MM.1S (cell line): Measurements from ENCODE around the gene CBLB.

Source experiments
- DNase-seq: peaks from one replicate; pipeline ENCODE4 v3.0.0-alpha.2; 2015
- H2AFZ ChIP-seq: fragments of 300-600 bp; sonication (generic); 2 replicates; pipeline ENCODE4 v1.6.0; 2016; ENCODE audit warnings: antibody characterized with exemption, low read length
- H3F3A ChIP-seq: fragments of 300-600 bp; sonication (generic); 2 replicates; pipeline ENCODE4 v1.6.1; 2016; ENCODE audit warnings: mild to moderate bottlenecking, antibody characterized with exemption, low read length, moderate library complexity, mixed read lengths; ENCODE audit not compliant: insufficient read depth
- H3K27ac ChIP-seq: fragments of 300-600 bp; sonication (generic); 2 replicates; pipeline ENCODE4 v1.5.1; 2016; ENCODE audit warnings: mild to moderate bottlenecking, low read length
- H3K27me3 ChIP-seq: fragments of 300-600 bp; sonication (generic); replicated peaks from 2 replicates; pipeline ENCODE4 v1.6.0; 2016; ENCODE audit warnings: low read length; ENCODE audit not compliant: insufficient read depth
- H3K36me3 ChIP-seq: fragments of 300-600 bp; sonication (generic); replicated peaks from 2 replicates; pipeline ENCODE4 v1.6.1; 2016; ENCODE audit warnings: mild to moderate bottlenecking, low read length, mixed read lengths; ENCODE audit not compliant: insufficient read depth
- H3K4me1 ChIP-seq: fragments of 300-600 bp; sonication (generic); 2 replicates; pipeline ENCODE4 v1.6.1; 2016; ENCODE audit warnings: low read length, mixed read lengths
- H3K4me2 ChIP-seq: fragments of 300-600 bp; sonication (generic); 2 replicates; pipeline ENCODE4 v1.6.0; 2016; ENCODE audit warnings: low read depth, low read length
- H3K4me3 ChIP-seq: fragments of 300-600 bp; sonication (generic); 2 replicates; pipeline ENCODE4 v1.5.1; 2016; ENCODE audit warnings: low read length, mixed read lengths
- H3K79me2 ChIP-seq: fragments of 300-600 bp; sonication (generic); 2 replicates; pipeline ENCODE4 v1.6.1; 2016; ENCODE audit warnings: mixed run types, low read length, mixed read lengths
- H3K9ac ChIP-seq: fragments of 300-600 bp; sonication (generic); 2 replicates; pipeline ENCODE4 v1.6.1; 2016; ENCODE audit warnings: low read length, mixed read lengths
- H3K9me2 ChIP-seq: fragments of 300-600 bp; sonication (generic); replicated peaks from 2 replicates; pipeline ENCODE4 v1.6.1; 2016; ENCODE audit warnings: mild to moderate bottlenecking, low read length, mixed read lengths; ENCODE audit not compliant: insufficient read depth
- H3K9me3 ChIP-seq: fragments of 300-600 bp; sonication (generic); replicated peaks from 2 replicates; pipeline ENCODE4 v1.6.1; 2016; ENCODE audit warnings: mild to moderate bottlenecking, low read length, mixed read lengths; ENCODE audit not compliant: insufficient read depth
- H4K20me1 ChIP-seq: fragments of 300-600 bp; sonication (generic); 2 replicates; pipeline ENCODE4 v1.6.1; 2016; ENCODE audit warnings: mild to moderate bottlenecking, low read length, moderate library complexity, mixed read lengths; ENCODE audit not compliant: insufficient read depth
- CTCF ChIP-seq: fragments of 300-600 bp; sonication (generic); IDR thresholded peaks from 2 replicates; pipeline ENCODE4 v1.5.1; 2016; ENCODE audit warnings: antibody characterized with exemption, low read length, mixed read lengths
- EZH2 ChIP-seq: fragments of 300-600 bp; sonication (generic); optimal IDR thresholded peaks from 2 replicates; pipeline ENCODE3; 2017; ENCODE audit warnings: low read depth, mild to moderate bottlenecking, antibody characterized with exemption, low read length, mixed read lengths
- EZH2phosphoT487 ChIP-seq: fragments of 300-600 bp; sonication (generic); IDR thresholded peaks from 2 replicates; pipeline ENCODE4 v1.6.1; 2018; ENCODE audit warnings: antibody characterized with exemption, low read length

Gene CBLB

GRCh38 chr3:105744202-105744601 is 124.6 kb downstream of the CBLB start:
- H3K79me2 ChIP-seq = no peaks in the 10 kb centered on the region
- no peak overlapping the region for H2AFZ ChIP-seq
- H3F3A ChIP-seq = no peaks in the 10 kb centered on the region
- H3K4me3 ChIP-seq = no peak overlapping the region
- H3K27ac ChIP-seq = no peak overlapping the region
- H3K36me3 ChIP-seq = no peaks in the 10 kb centered on the region
- no peak for DNase-seq
- no peaks in the 10 kb centered on the region for H3K9me2 ChIP-seq
- no peaks in the 10 kb centered on the region for H3K9me3 ChIP-seq
- H3K4me1 ChIP-seq = no peaks in the 10 kb centered on the region
- no peak overlapping the region for H3K4me2 ChIP-seq
- no peak overlapping the region for H3K9ac ChIP-seq
- TF ChIP-seq EZH2 (no peak), EZH2phosphoT487 (no peak)
- H3K27me3 ChIP-seq = no peaks in the 10 kb centered on the region
- H4K20me1 ChIP-seq = no peaks in the 10 kb centered on the region

GRCh38 chr3:105733356-105733755 is 135.5 kb downstream of the CBLB start:
- Histone ChIP-seq H3K27me3 (no peaks in the 10 kb centered on the region), H3K9ac (no peak overlapping the region), H3K36me3 (no peaks in the 10 kb centered on the region), H3K9me2 (no peaks in the 10 kb centered on the region), H4K20me1 (no peaks in the 10 kb centered on the region), H3K4me3 (no peak overlapping the region), H2AFZ (no peak overlapping the region), H3K79me2 (no peaks in the 10 kb centered on the region), H3K4me1 (no peaks in the 10 kb centered on the region), H3K4me2 (no peak overlapping the region), H3F3A (no peaks in the 10 kb centered on the region), H3K27ac (no peak overlapping the region), H3K9me3 (no peaks in the 10 kb centered on the region)
- no peak for DNase-seq
- no peak for TF ChIP-seq CTCF
- no peak for TF ChIP-seq EZH2phosphoT487
- no peak for TF ChIP-seq EZH2

- H3K27me3 ChIP-seq = no peaks in the 10 kb centered on the region
- no peaks in the 10 kb centered on the region for H3K79me2 ChIP-seq
- H3K9ac ChIP-seq = no peak overlapping the region
- TF ChIP-seq EZH2 = no peak
- TF ChIP-seq EZH2phosphoT487 = no peak
- no peak for TF ChIP-seq CTCF
- H3F3A ChIP-seq = no peaks in the 10 kb centered on the region
- H4K20me1 ChIP-seq = no peaks in the 10 kb centered on the region
- DNase-seq = no peak
- H2AFZ ChIP-seq = no peak overlapping the region
- H3K4me3 ChIP-seq = no peak overlapping the region
- H3K4me2 ChIP-seq = no peak overlapping the region
- H3K9me2 ChIP-seq = no peaks in the 10 kb centered on the region
- no peaks in the 10 kb centered on the region for H3K4me1 ChIP-seq
- H3K27ac ChIP-seq = no peak overlapping the region
- no peaks in the 10 kb centered on the region for H3K36me3 ChIP-seq
- H3K9me3 ChIP-seq = no peaks in the 10 kb centered on the region
Observed at GRCh38 chr3:105731686-105732085, 137.1 kb downstream of the CBLB start.

GRCh38 chr3:105730801-105731354 is 137.9 kb downstream of the CBLB start:
- no peak for DNase-seq
- H2AFZ ChIP-seq = no peak overlapping the region
- H3K27me3 ChIP-seq = no peaks in the 10 kb centered on the region
- no peak overlapping the region for H3K4me2 ChIP-seq
- TF ChIP-seq CTCF = no peak
- no peak for TF ChIP-seq EZH2phosphoT487
- no peak for TF ChIP-seq EZH2
- no peak overlapping the region for H3K27ac ChIP-seq
- H4K20me1 ChIP-seq = no peaks in the 10 kb centered on the region
- H3K79me2 ChIP-seq = no peaks in the 10 kb centered on the region
- H3K4me3 ChIP-seq = no peak overlapping the region
- no peaks in the 10 kb centered on the region for H3K4me1 ChIP-seq
- H3K9ac ChIP-seq = no peak overlapping the region
- no peaks in the 10 kb centered on the region for H3F3A ChIP-seq
- no peaks in the 10 kb centered on the region for H3K36me3 ChIP-seq
- H3K9me2 ChIP-seq = no peaks in the 10 kb centered on the region
- H3K9me3 ChIP-seq = no peaks in the 10 kb centered on the region
